Stimulated activated CD4-positive, alpha-beta T cell treated with anti-CD3 and anti-CD28 coated beads, TNF-alpha, amount 100 ng/mL, for 1 hour (primary cell): Measurements from ENCODE around the gene VEGFD.

ENCODE experiments used
- DNase-seq, 3 donors: peaks; one replicate each; pipeline ENCODE4 v3.0.0-alpha.2; 2020; ENCODE audit warnings: low read depth in 3 of 3, low spot score in 1 of 3

Gene VEGFD

GRCh38 chrX:15366506-15367352 lies 17.5 kb downstream of the VEGFD start:
- no peak for DNase-seq

GRCh38 chrX:15359701-15360100 lies 24.5 kb downstream of the VEGFD start:
- DNase-seq: no peak

GRCh38 chrX:15358533-15358932 lies 25.7 kb downstream of the VEGFD start:
- no peak for DNase-seq

GRCh38 chrX:15356444-15356843 lies 27.8 kb downstream of the VEGFD start:
- no peak for DNase-seq

GRCh38 chrX:15350329-15350996 lies 33.8 kb downstream of the VEGFD start:
- DNase-seq: no peak

- DNase-seq: no peak
Measured at GRCh38 chrX:15349046-15349445, 35.2 kb downstream of the VEGFD start.

- DNase-seq: no peak
Measured at GRCh38 chrX:15345976-15346375, 38.2 kb downstream of the VEGFD start.

- no peak for DNase-seq
Measured at GRCh38 chrX:15344106-15344505, 40.1 kb downstream of the VEGFD start.

GRCh38 chrX:15343075-15343476 lies 41.1 kb downstream of the VEGFD start:
- no peak for DNase-seq

- DNase-seq: no peak
Measured at GRCh38 chrX:15340867-15341266, 43.3 kb downstream of the VEGFD start.

GRCh38 chrX:15336023-15336413 lies 48.2 kb downstream of the VEGFD start:
- no peak for DNase-seq

GRCh38 chrX:15335135-15336022 lies 48.8 kb downstream of the VEGFD start, which contains the start of gene PIGA:
Gene PIGA (minus strand): TSS chrX:15335523. CDS start chrX:15331930, 3,593 bp downstream.
- peak; percentile 68 to 77 (median 70) for DNase-seq

GRCh38 chrX:15334561-15334960 lies 49.7 kb downstream of the VEGFD start:
- DNase-seq: no peak

- DNase-seq: no peak
Measured at GRCh38 chrX:15328821-15329220, 55.4 kb downstream of the VEGFD start.

GRCh38 chrX:15328131-15328530 lies 56.1 kb downstream of the VEGFD start:
- no peak for DNase-seq

- no peak for DNase-seq
Measured at GRCh38 chrX:15322472-15322871, 61.7 kb downstream of the VEGFD start.

- no peak for DNase-seq
Measured at GRCh38 chrX:15322072-15322471, 62.1 kb downstream of the VEGFD start.

GRCh38 chrX:15321447-15321846 lies 62.8 kb downstream of the VEGFD start:
- DNase-seq: no peak

- DNase-seq: no peak
Measured at GRCh38 chrX:15320297-15320696, 63.9 kb downstream of the VEGFD start.

- DNase-seq: no peak
Measured at GRCh38 chrX:15319075-15319474, 65.1 kb downstream of the VEGFD start.

GRCh38 chrX:15315509-15315908 lies 68.7 kb downstream of the VEGFD start, which contains the start of gene ASB11:
Gene ASB11 (minus strand): TSS chrX:15315640. CDS start chrX:15315605, 35 bp downstream.
- no peak for DNase-seq
